WTC11 (cell line): ENCODE data around the gene KAZALD1. TPM values are rescaled to one million over a fixed set of nuclear protein-coding genes. Genes with fewer than 3 reads are reported as not detected.

Experiments used
- ARID4B ChIP-seq: sonication (generic); formaldehyde crosslinking; IDR thresholded peaks from 2 replicates; pipeline ENCODE4 v1.8.0; 2023; ENCODE audit warnings: missing genetic modification reagents, mild to moderate bottlenecking, borderline replicate concordance
- ATF3 ChIP-seq: sonication (generic); formaldehyde crosslinking; conservative IDR thresholded peaks from 2 replicates; pipeline ENCODE4 v1.8.1; 2022; ENCODE audit warnings: mild to moderate bottlenecking, missing genetic modification reagents
- CBFB ChIP-seq: sonication (generic); formaldehyde crosslinking; IDR thresholded peaks from 2 replicates; pipeline ENCODE4 v1.8.1; 2022; ENCODE audit warnings: mild to moderate bottlenecking, low read depth, missing genetic modification reagents
- CREB1 ChIP-seq: sonication (generic); formaldehyde crosslinking; IDR thresholded peaks from 2 replicates; pipeline ENCODE4 v1.8.0; 2023; ENCODE audit warnings: mild to moderate bottlenecking, missing genetic modification reagents
- EMX1 ChIP-seq: fragments of 250-450 bp; sonication (Bioruptor Pico); IDR thresholded peaks from 2 replicates; pipeline ENCODE4 v1.8.0; 2021; ENCODE audit warnings: mild to moderate bottlenecking
- ESRRA ChIP-seq: sonication (generic); formaldehyde crosslinking; IDR thresholded peaks from 2 replicates; pipeline ENCODE4 v1.8.1; 2022; ENCODE audit warnings: mild to moderate bottlenecking, missing genetic modification reagents, borderline replicate concordance
- ETV6 ChIP-seq: sonication (generic); formaldehyde crosslinking; IDR thresholded peaks from 2 replicates; pipeline ENCODE4 v1.8.1; 2022; ENCODE audit warnings: mild to moderate bottlenecking, missing genetic modification reagents
- FOXJ3 ChIP-seq: sonication (generic); formaldehyde crosslinking; IDR thresholded peaks from 2 replicates; pipeline ENCODE4 v1.9.0; 2021; ENCODE audit warnings: missing genetic modification reagents, mild to moderate bottlenecking, borderline replicate concordance
- GRHL2 ChIP-seq: fragments of 250-450 bp; sonication (Bioruptor Pico); IDR thresholded peaks from 2 replicates; pipeline ENCODE4 v1.8.0; 2022; ENCODE audit warnings: mild to moderate bottlenecking, moderate library complexity; ENCODE audit not compliant: insufficient replicate concordance, severe bottlenecking
- HMGXB4 ChIP-seq: sonication (generic); formaldehyde crosslinking; IDR thresholded peaks from 2 replicates; pipeline ENCODE4 v1.8.1; 2023; ENCODE audit warnings: mild to moderate bottlenecking, moderate library complexity, missing genetic modification reagents
- MLX ChIP-seq: sonication (generic); formaldehyde crosslinking; IDR thresholded peaks from 2 replicates; pipeline ENCODE4 v1.8.1; 2023; ENCODE audit warnings: mild to moderate bottlenecking, missing genetic modification reagents, moderate library complexity
- MXD4 ChIP-seq: fragments of 250-450 bp; sonication (Bioruptor Pico); IDR thresholded peaks from 2 replicates; pipeline ENCODE4 v1.8.0; 2021; ENCODE audit warnings: mild to moderate bottlenecking, moderate library complexity, borderline replicate concordance
- NFE2L1 ChIP-seq: sonication (generic); formaldehyde crosslinking; IDR thresholded peaks from 2 replicates; pipeline ENCODE4 v1.8.1; 2023; ENCODE audit warnings: missing genetic modification reagents
- NR3C1 ChIP-seq: sonication (generic); formaldehyde crosslinking; conservative IDR thresholded peaks from 2 replicates; pipeline ENCODE4 v1.8.1; 2023; ENCODE audit warnings: low read depth, mild to moderate bottlenecking, missing genetic modification reagents
- OVOL2 ChIP-seq: fragments of 250-450 bp; sonication (Bioruptor Pico); IDR thresholded peaks from 2 replicates; pipeline ENCODE4 v1.9.0; 2021; ENCODE audit warnings: mild to moderate bottlenecking, borderline replicate concordance
- PRRX2 ChIP-seq: fragments of 250-450 bp; sonication (Bioruptor Pico); IDR thresholded peaks from 2 replicates; pipeline ENCODE4 v1.8.0; 2021; ENCODE audit warnings: mild to moderate bottlenecking
- SMAD4 ChIP-seq: sonication (generic); formaldehyde crosslinking; IDR thresholded peaks from 2 replicates; pipeline ENCODE4 v1.8.0; 2022; ENCODE audit warnings: mild to moderate bottlenecking, missing genetic modification reagents
- SOX15 ChIP-seq: fragments of 250-450 bp; sonication (Bioruptor Pico); IDR thresholded peaks from 2 replicates; pipeline ENCODE4 v1.9.0; 2021; ENCODE audit warnings: mild to moderate bottlenecking
- TCF7 ChIP-seq: sonication (generic); formaldehyde crosslinking; IDR thresholded peaks from 2 replicates; pipeline ENCODE4 v1.8.0; 2022; ENCODE audit warnings: mild to moderate bottlenecking, low read depth, missing genetic modification reagents, moderate library complexity
- TEAD1 ChIP-seq: sonication (generic); formaldehyde crosslinking; IDR thresholded peaks from 2 replicates; pipeline ENCODE4 v1.8.0; 2022; ENCODE audit warnings: mild to moderate bottlenecking, missing genetic modification reagents
- TEAD4 ChIP-seq: sonication (generic); formaldehyde crosslinking; IDR thresholded peaks from 2 replicates; pipeline ENCODE4 v1.8.0; 2022; ENCODE audit warnings: mild to moderate bottlenecking, missing genetic modification reagents
- ZBTB21 ChIP-seq: sonication (generic); formaldehyde crosslinking; IDR thresholded peaks from 2 replicates; pipeline ENCODE4 v1.8.1; 2023; ENCODE audit warnings: mild to moderate bottlenecking, missing genetic modification reagents, borderline replicate concordance
- ZNF232 ChIP-seq: sonication (generic); formaldehyde crosslinking; IDR thresholded peaks from 2 replicates; pipeline ENCODE4 v1.8.0; 2022; ENCODE audit warnings: mild to moderate bottlenecking, missing genetic modification reagents
- ZNF317 ChIP-seq: sonication (generic); formaldehyde crosslinking; IDR thresholded peaks from 2 replicates; pipeline ENCODE4 v1.8.1; 2023; ENCODE audit warnings: low read depth, mild to moderate bottlenecking, moderate library complexity, missing genetic modification reagents, borderline replicate concordance
- ZNF416 ChIP-seq: fragments of 250-450 bp; sonication (Bioruptor Pico); IDR thresholded peaks from 2 replicates; pipeline ENCODE4 v1.9.0; 2021; ENCODE audit warnings: mild to moderate bottlenecking, inconsistent platforms
- total RNA-seq: library from RNA; stranded (reverse); gene quantifications from 3 replicates; pipeline ENCODE4 v1.2.3, GENCODE V29; 2021
- TF ChIP-seq, protein P1 (sequence below): sonication (generic); formaldehyde crosslinking; IDR thresholded peaks from 2 replicates; pipeline ENCODE4 v1.8.1; 2022; ENCODE audit warnings: mild to moderate bottlenecking, missing genetic modification reagents, moderate library complexity, borderline replicate concordance
- TF ChIP-seq, protein P2 (sequence below): sonication (generic); formaldehyde crosslinking; IDR thresholded peaks from 2 replicates; pipeline ENCODE4 v1.8.0; 2022; ENCODE audit warnings: mild to moderate bottlenecking, missing genetic modification reagents
- TF ChIP-seq, protein P3 (sequence below): sonication (generic); formaldehyde crosslinking; IDR thresholded peaks from 2 replicates; pipeline ENCODE4 v1.8.0; 2022; ENCODE audit warnings: mild to moderate bottlenecking, missing genetic modification reagents
- TF ChIP-seq, protein P4 (sequence below): sonication (generic); formaldehyde crosslinking; IDR thresholded peaks from 2 replicates; pipeline ENCODE4 v1.8.1; 2022; ENCODE audit warnings: low read depth, mild to moderate bottlenecking, moderate library complexity, missing genetic modification reagents, borderline replicate concordance

KAZALD1 gene
- total RNA-seq, 1 experiment from 2014 or later: 19.2 TPM

GRCh38 chr10:101062232-101063049 lies 652 bp downstream of the KAZALD1 start (continued):
- TF ChIP-seq, protein P1, sequence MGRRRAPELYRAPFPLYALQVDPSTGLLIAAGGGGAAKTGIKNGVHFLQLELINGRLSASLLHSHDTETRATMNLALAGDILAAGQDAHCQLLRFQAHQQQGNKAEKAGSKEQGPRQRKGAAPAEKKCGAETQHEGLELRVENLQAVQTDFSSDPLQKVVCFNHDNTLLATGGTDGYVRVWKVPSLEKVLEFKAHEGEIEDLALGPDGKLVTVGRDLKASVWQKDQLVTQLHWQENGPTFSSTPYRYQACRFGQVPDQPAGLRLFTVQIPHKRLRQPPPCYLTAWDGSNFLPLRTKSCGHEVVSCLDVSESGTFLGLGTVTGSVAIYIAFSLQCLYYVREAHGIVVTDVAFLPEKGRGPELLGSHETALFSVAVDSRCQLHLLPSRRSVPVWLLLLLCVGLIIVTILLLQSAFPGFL (CRISPR knock-in tag): 0 out of 2 replicates have a peak, but pooled peaks have one; percentile 60
- TF ChIP-seq ETV6 (CRISPR knock-in tag) (peak; percentile 42; the same call in 1 of the 2 replicates), ZNF232 (CRISPR knock-in tag) (peak; percentile 75; the same call in 1 of the 2 replicates), TEAD1 (CRISPR knock-in tag) (peak; percentile 66), NFE2L1 (CRISPR knock-in tag) (0 out of 2 replicates have a peak, but pooled peaks have one; percentile 49), ESRRA (CRISPR knock-in tag) (no peak), ZNF416 (no peak), EMX1 (no peak), ZBTB21 (CRISPR knock-in tag) (peak; percentile 72; the same call in 1 of the 2 replicates), NR3C1 (no peak), GRHL2 (CRISPR knock-in tag) (no peak), OVOL2 (CRISPR knock-in tag) (no peak), HMGXB4 (peak; percentile 96), ARID4B (CRISPR knock-in tag) (peak; percentile 75), SOX15 (CRISPR knock-in tag) (no peak), MLX (CRISPR knock-in tag) (no peak), ATF3 (CRISPR knock-in tag) (no peak), FOXJ3 (no peak), PRRX2 (CRISPR knock-in tag) (no peak), ZNF317 (CRISPR knock-in tag) (0 out of 2 replicates have a peak, but pooled peaks have one; percentile 8), CBFB (CRISPR knock-in tag) (no peak), MXD4 (CRISPR knock-in tag) (no peak), CREB1 (no peak), TCF7 (CRISPR knock-in tag) (no peak), SMAD4 (no peak), TEAD4 (CRISPR knock-in tag) (no peak)
- TF ChIP-seq, protein P2, sequence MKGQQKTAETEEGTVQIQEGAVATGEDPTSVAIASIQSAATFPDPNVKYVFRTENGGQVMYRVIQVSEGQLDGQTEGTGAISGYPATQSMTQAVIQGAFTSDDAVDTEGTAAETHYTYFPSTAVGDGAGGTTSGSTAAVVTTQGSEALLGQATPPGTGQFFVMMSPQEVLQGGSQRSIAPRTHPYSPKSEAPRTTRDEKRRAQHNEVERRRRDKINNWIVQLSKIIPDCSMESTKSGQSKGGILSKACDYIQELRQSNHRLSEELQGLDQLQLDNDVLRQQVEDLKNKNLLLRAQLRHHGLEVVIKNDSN: no peak
- TF ChIP-seq, protein P3, sequence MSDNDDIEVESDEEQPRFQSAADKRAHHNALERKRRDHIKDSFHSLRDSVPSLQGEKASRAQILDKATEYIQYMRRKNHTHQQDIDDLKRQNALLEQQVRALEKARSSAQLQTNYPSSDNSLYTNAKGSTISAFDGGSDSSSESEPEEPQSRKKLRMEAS (CRISPR knock-in tag): peak; percentile 90; the same call in 1 of the 2 replicates
- TF ChIP-seq, protein P4, sequence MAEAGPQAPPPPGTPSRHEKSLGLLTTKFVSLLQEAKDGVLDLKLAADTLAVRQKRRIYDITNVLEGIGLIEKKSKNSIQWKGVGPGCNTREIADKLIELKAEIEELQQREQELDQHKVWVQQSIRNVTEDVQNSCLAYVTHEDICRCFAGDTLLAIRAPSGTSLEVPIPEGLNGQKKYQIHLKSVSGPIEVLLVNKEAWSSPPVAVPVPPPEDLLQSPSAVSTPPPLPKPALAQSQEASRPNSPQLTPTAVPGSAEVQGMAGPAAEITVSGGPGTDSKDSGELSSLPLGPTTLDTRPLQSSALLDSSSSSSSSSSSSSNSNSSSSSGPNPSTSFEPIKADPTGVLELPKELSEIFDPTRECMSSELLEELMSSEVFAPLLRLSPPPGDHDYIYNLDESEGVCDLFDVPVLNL (CRISPR knock-in tag): no peak; the same call in 1 of the 2 replicates
